T follicular helper cell (primary cell): ENCODE data around the gene JAZF1.

ENCODE experiments used
- DNase-seq: peaks from one replicate; pipeline ENCODE4 v3.0.0-alpha.2; 2020; ENCODE audit warnings: low read depth

JAZF1 gene

GRCh38 chr7:28008911-28009310, 171.7 kb downstream of the JAZF1 start:
- DNase-seq, result no peak

GRCh38 chr7:28008171-28008570, 172.4 kb downstream of the JAZF1 start:
- no peak for DNase-seq

GRCh38 chr7:28006491-28006890, 174.1 kb downstream of the JAZF1 start:
- no peak for DNase-seq

GRCh38 chr7:28005847-28006231, 174.8 kb downstream of the JAZF1 start:
- DNase-seq, result no peak

GRCh38 chr7:28005075-28005846, 175.3 kb downstream of the JAZF1 start:
- no peak for DNase-seq

- DNase-seq, result no peak
Measured at GRCh38 chr7:28003408-28003807, 177.2 kb downstream of the JAZF1 start.

- no peak for DNase-seq
Measured at GRCh38 chr7:28002638-28003037, 178.0 kb downstream of the JAZF1 start.

- no peak for DNase-seq
Measured at GRCh38 chr7:28001896-28002295, 178.7 kb downstream of the JAZF1 start.

GRCh38 chr7:27999829-28000228, 180.8 kb downstream of the JAZF1 start:
- DNase-seq, result no peak

- DNase-seq, result no peak
Measured at GRCh38 chr7:27998382-27998781, 182.2 kb downstream of the JAZF1 start.

- no peak for DNase-seq
Measured at GRCh38 chr7:27997188-27997707, 183.3 kb downstream of the JAZF1 start.

- DNase-seq, result no peak
Measured at GRCh38 chr7:27996141-27996540, 184.5 kb downstream of the JAZF1 start.

GRCh38 chr7:27995228-27995627, 185.4 kb downstream of the JAZF1 start:
- DNase-seq, result no peak

- no peak for DNase-seq
Measured at GRCh38 chr7:27994639-27995038, 186.0 kb downstream of the JAZF1 start.

- DNase-seq, result no peak
Measured at GRCh38 chr7:27992755-27993493, 187.7 kb downstream of the JAZF1 start.

- DNase-seq, result no peak
Measured at GRCh38 chr7:27992097-27992496, 188.5 kb downstream of the JAZF1 start.

GRCh38 chr7:27991006-27991528, 189.5 kb downstream of the JAZF1 start:
- DNase-seq, result no peak

GRCh38 chr7:27976531-27976930, 204.1 kb downstream of the JAZF1 start:
- no peak for DNase-seq

- no peak for DNase-seq
Measured at GRCh38 chr7:27973625-27974024, 207.0 kb downstream of the JAZF1 start.

GRCh38 chr7:27972276-27972675, 208.3 kb downstream of the JAZF1 start:
- DNase-seq, result no peak

GRCh38 chr7:27971171-27971812, 209.3 kb downstream of the JAZF1 start:
- DNase-seq, result no peak

GRCh38 chr7:27970350-27970749, 210.2 kb downstream of the JAZF1 start:
- no peak for DNase-seq
